ENCODE results near the gene OPRD1. TPM values are rescaled to one million over a fixed set of nuclear protein-coding genes. Genes with fewer than 3 reads are reported as not detected.

OPRD1 gene
- total RNA-seq, 1 donor from 2014 or later, result 0.27 TPM

GRCh38 chr1:28878796-28879195, 66.8 kb downstream of the OPRD1 start:
- no peaks in the 10 kb centered on the region for H3K36me3 Mint-ChIP-seq (ENCODE audit: unreplicated experiment)
- TF ChIP-seq CTCF (IDR thresholded peaks at IDR 0.05), result no peak
- no peaks in the 10 kb centered on the region for H3K9me3 Mint-ChIP-seq (ENCODE audit: unreplicated experiment)
- DNase-seq (ENCODE audit: extremely low spot score, unreplicated experiment), result no peak
- no peak overlapping the region for H3K27ac Mint-ChIP-seq (ENCODE audit: unreplicated experiment)
- no peak overlapping the region for H3K4me3 Mint-ChIP-seq (ENCODE audit: unreplicated experiment)
- no peaks in the 10 kb centered on the region for H3K27me3 Mint-ChIP-seq (ENCODE audit: unreplicated experiment)
- H3K4me1 Mint-ChIP-seq (ENCODE audit: unreplicated experiment), result peaks cover 6% of the 10 kb centered on the region

GRCh38 chr1:28882009-28882628, 70.1 kb downstream of the OPRD1 start:
- Mint-ChIP-seq H3K4me1 (ENCODE audit: unreplicated experiment) (peaks cover 18% of the 10 kb centered on the region), H3K4me3 (ENCODE audit: unreplicated experiment) (no peak overlapping the region), H3K27ac (ENCODE audit: unreplicated experiment) (no peak overlapping the region)

GRCh38 chr1:28883242-28883616, 71.3 kb downstream of the OPRD1 start:
- no peak for DNase-seq (ENCODE audit: extremely low spot score, unreplicated experiment)
- no peak for TF ChIP-seq CTCF (IDR thresholded peaks at IDR 0.05)
- Mint-ChIP-seq H3K27ac (ENCODE audit: unreplicated experiment) (no peak overlapping the region), H3K4me1 (ENCODE audit: unreplicated experiment) (peaks cover 23% of the 10 kb centered on the region), H3K9me3 (ENCODE audit: unreplicated experiment) (no peaks in the 10 kb centered on the region), H3K27me3 (ENCODE audit: unreplicated experiment) (no peaks in the 10 kb centered on the region), H3K4me3 (ENCODE audit: unreplicated experiment) (no peak overlapping the region), H3K36me3 (ENCODE audit: unreplicated experiment) (no peaks in the 10 kb centered on the region)

More at GRCh38 chr1:28882009-28882628, 70.1 kb downstream of the OPRD1 start:
- Mint-ChIP-seq H3K9me3 (ENCODE audit: unreplicated experiment) (no peaks in the 10 kb centered on the region), H3K27me3 (ENCODE audit: unreplicated experiment) (no peaks in the 10 kb centered on the region), H3K36me3 (ENCODE audit: unreplicated experiment) (no peaks in the 10 kb centered on the region)
- peak; percentile 93 for TF ChIP-seq CTCF (IDR thresholded peaks at IDR 0.05)
- peak; percentile 93 for DNase-seq (ENCODE audit: extremely low spot score, unreplicated experiment)

GRCh38 chr1:28885472-28885877, 73.5 kb downstream of the OPRD1 start:
- H3K4me3 Mint-ChIP-seq (ENCODE audit: unreplicated experiment), result no peak overlapping the region
- no peak for TF ChIP-seq CTCF (IDR thresholded peaks at IDR 0.05)
- peaks cover 23% of the 10 kb centered on the region for H3K4me1 Mint-ChIP-seq (ENCODE audit: unreplicated experiment)
- no peaks in the 10 kb centered on the region for H3K9me3 Mint-ChIP-seq (ENCODE audit: unreplicated experiment)
- no peaks in the 10 kb centered on the region for H3K36me3 Mint-ChIP-seq (ENCODE audit: unreplicated experiment)
- H3K27ac Mint-ChIP-seq (ENCODE audit: unreplicated experiment), result no peak overlapping the region
- DNase-seq (ENCODE audit: extremely low spot score, unreplicated experiment), result no peak
- H3K27me3 Mint-ChIP-seq (ENCODE audit: unreplicated experiment), result no peaks in the 10 kb centered on the region

- peak overlapping the region; percentile 24 for H3K27ac Mint-ChIP-seq (ENCODE audit: unreplicated experiment)
- no peaks in the 10 kb centered on the region for H3K36me3 Mint-ChIP-seq (ENCODE audit: unreplicated experiment)
- no peak for DNase-seq (ENCODE audit: extremely low spot score, unreplicated experiment)
- no peak for TF ChIP-seq CTCF (IDR thresholded peaks at IDR 0.05)
- H3K27me3 Mint-ChIP-seq (ENCODE audit: unreplicated experiment), result no peaks in the 10 kb centered on the region
- H3K9me3 Mint-ChIP-seq (ENCODE audit: unreplicated experiment), result no peaks in the 10 kb centered on the region
- H3K4me1 Mint-ChIP-seq (ENCODE audit: unreplicated experiment), result peaks cover 23% of the 10 kb centered on the region
- peak overlapping the region; percentile 76 for H3K4me3 Mint-ChIP-seq (ENCODE audit: unreplicated experiment)
Measured at GRCh38 chr1:28885977-28886730, 74.2 kb downstream of the OPRD1 start.

All from osteocyte (in vitro differentiated cells).